ELF-1 (cell line): ENCODE data around the gene PABPN1L.
A peak's percentile ranks its signal among the peaks of the same experiment; 100 is the strongest.

Experiments used
- DNase-seq: peaks from one replicate; pipeline ENCODE4 v3.0.0-alpha.2; 2016; ENCODE audit warnings: low read depth, low spot score

The PABPN1L gene

GRCh38 chr16:88870608-88871348 is 4.3 kb upstream of the PABPN1L start:
- no peak for DNase-seq

GRCh38 chr16:88869673-88869980 is 3.2 kb upstream of the PABPN1L start:
- DNase-seq: no peak

GRCh38 chr16:88868974-88869672 is 2.7 kb upstream of the PABPN1L start:
- no peak for DNase-seq

GRCh38 chr16:88867581-88868246 is 1.3 kb upstream of the PABPN1L start:
- no peak for DNase-seq

- no peak for DNase-seq
These were observed 718 bp downstream of the PABPN1L start for GRCh38 chr16:88865742-88866141.

GRCh38 chr16:88865310-88865709 is 1.1 kb downstream of the PABPN1L start:
- DNase-seq: no peak

- DNase-seq: no peak
These were observed 1.9 kb downstream of the PABPN1L start for GRCh38 chr16:88864521-88864920.

GRCh38 chr16:88864099-88864498 is 2.4 kb downstream of the PABPN1L start:
- no peak for DNase-seq

GRCh38 chr16:88863426-88863825 is 3.0 kb downstream of the PABPN1L start:
- no peak for DNase-seq

- DNase-seq: no peak
These were observed 3.5 kb downstream of the PABPN1L start for GRCh38 chr16:88862968-88863367.

- no peak for DNase-seq
These were observed 5.1 kb downstream of the PABPN1L start for GRCh38 chr16:88861359-88861758.

GRCh38 chr16:88859381-88860091 is 6.9 kb downstream of the PABPN1L start:
- DNase-seq: no peak

GRCh38 chr16:88857728-88858339 is 8.6 kb downstream of the PABPN1L start:
- peak; percentile 73 for DNase-seq

- peak; percentile 96 for DNase-seq
These were observed 9.4 kb downstream of the PABPN1L start, which contains the start of the genes GALNS and TRAPPC2L for GRCh38 chr16:88856828-88857727. GALNS (minus strand) TSS chr16:88856947; CDS start chr16:88856877, 70 bp downstream. TRAPPC2L (plus strand) TSS chr16:88857127; CDS start chr16:88857151, 24 bp downstream.

GRCh38 chr16:88856122-88856827 is 10.2 kb downstream of the PABPN1L start:
- DNase-seq: peak; percentile 75

GRCh38 chr16:88855736-88856121 is 10.7 kb downstream of the PABPN1L start:
- no peak for DNase-seq

- no peak for DNase-seq
These were observed 11.3 kb downstream of the PABPN1L start for GRCh38 chr16:88855176-88855575.

GRCh38 chr16:88854306-88855111 is 12.0 kb downstream of the PABPN1L start:
- no peak for DNase-seq

GRCh38 chr16:88853325-88853941 is 13.0 kb downstream of the PABPN1L start:
- DNase-seq: no peak
